SK-N-SH (cell line): ENCODE data around the gene RASL11B.

Source experiments
- JUND ChIP-seq: IDR thresholded peaks from 2 replicates; pipeline ENCODE4 v1.4.0; 2012
- RFX5 ChIP-seq: IDR thresholded peaks from 2 replicates; pipeline ENCODE4 v1.6.1; 2012; ENCODE audit warnings: mild to moderate bottlenecking, improper control_type of control experiment, low read length
- TEAD4 ChIP-seq: IDR thresholded peaks from 2 replicates; pipeline ENCODE4 v1.4.0; 2012; ENCODE audit warnings: mild to moderate bottlenecking, borderline replicate concordance; ENCODE audit not compliant: insufficient read depth
- USF2 ChIP-seq: fragments of 150-350 bp; IDR thresholded peaks from 2 replicates; pipeline ENCODE4 v1.6.1; 2017; ENCODE audit warnings: antibody characterized with exemption, low read length, low read depth, borderline replicate concordance
- TF ChIP-seq, protein P1 (sequence below): fragments of 200-600 bp; sonication (generic); IDR thresholded peaks from 2 replicates; pipeline ENCODE4 v1.6.1; 2017; ENCODE audit warnings: antibody characterized with exemption, mild to moderate bottlenecking, moderate library complexity

DNA sequence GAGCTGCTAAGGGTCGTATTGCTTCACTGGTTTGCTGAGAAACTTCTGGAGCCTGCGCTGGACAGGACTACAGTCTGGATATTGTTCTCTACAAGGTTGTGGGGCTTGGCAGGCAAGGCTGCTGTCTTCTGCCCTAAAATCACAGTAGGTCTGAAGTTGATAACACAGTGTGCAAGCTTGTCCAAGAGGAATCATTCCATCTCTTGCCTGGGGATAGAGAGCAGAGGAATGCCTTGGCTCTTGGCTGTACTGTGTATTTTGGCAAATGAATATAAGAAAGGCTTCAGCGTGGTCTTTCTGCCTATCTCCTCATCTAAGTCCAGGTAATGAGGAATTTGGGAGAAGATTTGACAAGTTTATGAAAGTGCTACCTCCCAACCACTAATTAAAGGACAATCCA is 9.4 kb upstream of the RASL11B start:
- TF ChIP-seq, protein P1, sequence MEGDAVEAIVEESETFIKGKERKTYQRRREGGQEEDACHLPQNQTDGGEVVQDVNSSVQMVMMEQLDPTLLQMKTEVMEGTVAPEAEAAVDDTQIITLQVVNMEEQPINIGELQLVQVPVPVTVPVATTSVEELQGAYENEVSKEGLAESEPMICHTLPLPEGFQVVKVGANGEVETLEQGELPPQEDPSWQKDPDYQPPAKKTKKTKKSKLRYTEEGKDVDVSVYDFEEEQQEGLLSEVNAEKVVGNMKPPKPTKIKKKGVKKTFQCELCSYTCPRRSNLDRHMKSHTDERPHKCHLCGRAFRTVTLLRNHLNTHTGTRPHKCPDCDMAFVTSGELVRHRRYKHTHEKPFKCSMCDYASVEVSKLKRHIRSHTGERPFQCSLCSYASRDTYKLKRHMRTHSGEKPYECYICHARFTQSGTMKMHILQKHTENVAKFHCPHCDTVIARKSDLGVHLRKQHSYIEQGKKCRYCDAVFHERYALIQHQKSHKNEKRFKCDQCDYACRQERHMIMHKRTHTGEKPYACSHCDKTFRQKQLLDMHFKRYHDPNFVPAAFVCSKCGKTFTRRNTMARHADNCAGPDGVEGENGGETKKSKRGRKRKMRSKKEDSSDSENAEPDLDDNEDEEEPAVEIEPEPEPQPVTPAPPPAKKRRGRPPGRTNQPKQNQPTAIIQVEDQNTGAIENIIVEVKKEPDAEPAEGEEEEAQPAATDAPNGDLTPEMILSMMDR, result no peak
- TF ChIP-seq USF2, result no peak
- TF ChIP-seq RFX5, result no peak
- TF ChIP-seq TEAD4, result no peak
- no peak for TF ChIP-seq JUND
